Loucy (cell line): ENCODE data around the gene RGS12.

Source experiments
- H2AFZ ChIP-seq: fragments of 200-600 bp; sonication (generic); 2 replicates; pipeline ENCODE4 v1.6.0; 2016; ENCODE audit warnings: antibody characterized with exemption, mild to moderate bottlenecking, low read length, moderate library complexity
- H3F3A ChIP-seq: fragments of 200-600 bp; 2 replicates; pipeline ENCODE4 v1.6.0; 2016; ENCODE audit warnings: antibody characterized with exemption, low read depth, mild to moderate bottlenecking
- H3K27me3 ChIP-seq: fragments of 200-600 bp; sonication (generic); 2 replicates; pipeline ENCODE4 v1.6.1; 2014; ENCODE audit warnings: low read length, mild to moderate bottlenecking; ENCODE audit not compliant: insufficient read depth, poor library complexity, severe bottlenecking
- H3K36me3 ChIP-seq: fragments of 200-600 bp; sonication (generic); 2 replicates; pipeline ENCODE4 v1.6.1; 2016; ENCODE audit warnings: low read length; ENCODE audit not compliant: insufficient read depth
- H3K4me1 ChIP-seq: fragments of 200-600 bp; sonication (generic); 2 replicates; pipeline ENCODE4 v1.5.1; 2014; ENCODE audit warnings: low read length, mild to moderate bottlenecking; ENCODE audit not compliant: insufficient read depth, poor library complexity, severe bottlenecking
- H3K4me2 ChIP-seq: fragments of 200-600 bp; sonication (generic); 2 replicates; pipeline ENCODE4 v1.6.0; 2014; ENCODE audit warnings: antibody characterized with exemption, low read length, low read depth, mild to moderate bottlenecking; ENCODE audit not compliant: poor library complexity, severe bottlenecking
- H3K4me3 ChIP-seq: fragments of 200-600 bp; sonication (generic); 2 replicates; pipeline ENCODE4 v1.5.1; 2014; ENCODE audit warnings: low read length, mild to moderate bottlenecking, mixed read lengths; ENCODE audit not compliant: poor library complexity, severe bottlenecking
- H3K79me2 ChIP-seq: fragments of 200-600 bp; sonication (generic); 2 replicates; pipeline ENCODE4 v1.6.1; 2014; ENCODE audit warnings: low read length; ENCODE audit not compliant: insufficient read depth
- H3K9ac ChIP-seq: fragments of 200-600 bp; sonication (generic); 2 replicates; pipeline ENCODE4 v1.6.0; 2014; ENCODE audit warnings: mild to moderate bottlenecking, low read depth, low read length, moderate library complexity; ENCODE audit not compliant: poor library complexity, severe bottlenecking
- H3K9me2 ChIP-seq: fragments of 200-600 bp; sonication (generic); replicated peaks from 2 replicates; pipeline ENCODE4 v1.6.1; 2016; ENCODE audit warnings: low read depth, low read length, mixed read lengths
- H3K9me3 ChIP-seq: fragments of 200-600 bp; sonication (generic); 2 replicates; pipeline ENCODE4 v1.6.1; 2014; ENCODE audit warnings: mild to moderate bottlenecking, antibody characterized with exemption, low read length, low read depth; ENCODE audit not compliant: insufficient read depth
- H4K20me1 ChIP-seq: fragments of 200-600 bp; sonication (generic); 2 replicates; pipeline ENCODE4 v1.6.0; 2014; ENCODE audit warnings: antibody characterized with exemption, low read length, mild to moderate bottlenecking; ENCODE audit not compliant: insufficient read depth, poor library complexity, severe bottlenecking
- EZH2phosphoT487 ChIP-seq: fragments of 200-600 bp; IDR thresholded peaks from 2 replicates; pipeline ENCODE4 v1.6.1; 2018; ENCODE audit warnings: antibody characterized with exemption, mild to moderate bottlenecking, moderate library complexity, borderline replicate concordance
- TF ChIP-seq, protein P1 (sequence below): fragments of 200-600 bp; sonication (generic); conservative IDR thresholded peaks from 2 replicates; pipeline ENCODE4 v1.5.1; 2014; ENCODE audit warnings: mild to moderate bottlenecking, antibody characterized with exemption, low read length

Gene RGS12

DNA sequence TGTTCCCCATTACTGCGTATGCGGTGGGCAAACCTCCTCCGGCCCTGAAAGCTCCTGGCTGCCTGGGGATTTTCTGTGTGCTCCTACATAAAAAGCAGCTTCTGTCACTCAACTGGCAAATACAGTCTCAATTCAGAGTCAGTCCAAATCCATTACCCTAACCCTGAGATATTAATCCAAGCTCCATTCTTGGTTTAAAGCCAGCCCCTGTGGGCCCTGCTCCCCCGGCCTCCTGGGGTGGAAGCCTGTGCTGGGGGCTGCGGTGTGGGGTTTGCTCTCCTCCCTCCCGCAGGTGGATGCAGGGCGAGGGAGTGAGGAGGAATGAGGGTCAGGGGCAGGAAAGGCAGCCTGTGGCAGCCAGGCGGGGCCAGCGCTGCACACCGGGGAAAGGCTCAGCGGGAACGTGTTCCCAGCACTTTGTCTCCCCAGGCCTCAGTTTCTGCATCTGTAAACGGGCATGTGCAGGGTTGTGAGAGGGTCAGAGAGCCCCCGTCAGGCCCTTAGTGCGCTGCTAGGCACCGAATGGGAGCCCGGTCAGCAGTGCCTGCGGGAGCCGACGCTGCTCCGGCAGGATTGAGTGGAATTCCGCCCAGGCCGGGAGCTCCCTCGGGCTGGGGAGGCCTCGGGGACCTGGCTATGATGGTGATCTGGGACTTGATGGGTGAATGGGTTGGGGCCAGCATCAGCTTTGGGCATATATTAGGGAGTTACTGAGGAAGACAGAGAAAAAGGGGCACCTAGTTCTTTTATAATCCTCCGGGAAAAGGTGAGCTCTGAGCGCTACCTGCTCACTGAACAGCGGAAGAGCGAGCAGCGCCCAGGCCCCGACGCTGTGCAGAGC, 6.3 kb upstream of the RGS12 start:
- Histone ChIP-seq H3F3A (no peaks in the 10 kb centered on the region), H3K4me2 (no peak overlapping the region), H3K4me3 (no peak overlapping the region), H3K9ac (no peak overlapping the region), H2AFZ (no peak overlapping the region), H3K9me3 (no peaks in the 10 kb centered on the region), H4K20me1 (no peaks in the 10 kb centered on the region), H3K79me2 (no peaks in the 10 kb centered on the region), H3K36me3 (no peaks in the 10 kb centered on the region), H3K27me3 (no peaks in the 10 kb centered on the region), H3K9me2 (no peaks in the 10 kb centered on the region), H3K4me1 (peaks cover 4% of the 10 kb centered on the region)
- TF ChIP-seq, protein P1, sequence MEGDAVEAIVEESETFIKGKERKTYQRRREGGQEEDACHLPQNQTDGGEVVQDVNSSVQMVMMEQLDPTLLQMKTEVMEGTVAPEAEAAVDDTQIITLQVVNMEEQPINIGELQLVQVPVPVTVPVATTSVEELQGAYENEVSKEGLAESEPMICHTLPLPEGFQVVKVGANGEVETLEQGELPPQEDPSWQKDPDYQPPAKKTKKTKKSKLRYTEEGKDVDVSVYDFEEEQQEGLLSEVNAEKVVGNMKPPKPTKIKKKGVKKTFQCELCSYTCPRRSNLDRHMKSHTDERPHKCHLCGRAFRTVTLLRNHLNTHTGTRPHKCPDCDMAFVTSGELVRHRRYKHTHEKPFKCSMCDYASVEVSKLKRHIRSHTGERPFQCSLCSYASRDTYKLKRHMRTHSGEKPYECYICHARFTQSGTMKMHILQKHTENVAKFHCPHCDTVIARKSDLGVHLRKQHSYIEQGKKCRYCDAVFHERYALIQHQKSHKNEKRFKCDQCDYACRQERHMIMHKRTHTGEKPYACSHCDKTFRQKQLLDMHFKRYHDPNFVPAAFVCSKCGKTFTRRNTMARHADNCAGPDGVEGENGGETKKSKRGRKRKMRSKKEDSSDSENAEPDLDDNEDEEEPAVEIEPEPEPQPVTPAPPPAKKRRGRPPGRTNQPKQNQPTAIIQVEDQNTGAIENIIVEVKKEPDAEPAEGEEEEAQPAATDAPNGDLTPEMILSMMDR, result no peak
- no peak for TF ChIP-seq EZH2phosphoT487

GRCh38 chr4:3287271-3287971, 5.4 kb upstream of the RGS12 start:
- Histone ChIP-seq H3K79me2 (no peaks in the 10 kb centered on the region), H3K9me3 (no peaks in the 10 kb centered on the region), H2AFZ (no peak overlapping the region), H3F3A (no peaks in the 10 kb centered on the region), H3K4me3 (no peak overlapping the region), H4K20me1 (no peaks in the 10 kb centered on the region), H3K27me3 (no peaks in the 10 kb centered on the region), H3K36me3 (no peaks in the 10 kb centered on the region), H3K4me2 (no peak overlapping the region), H3K9ac (no peak overlapping the region), H3K4me1 (peaks cover 7% of the 10 kb centered on the region), H3K9me2 (no peaks in the 10 kb centered on the region)
- TF ChIP-seq, protein P1, result no peak
- TF ChIP-seq EZH2phosphoT487, result no peak

- no peak overlapping the region for H3K4me2 ChIP-seq
- no peak overlapping the region for H3K9ac ChIP-seq
- H3K9me3 ChIP-seq, result no peaks in the 10 kb centered on the region
- TF ChIP-seq, protein P1, result no peak
- TF ChIP-seq EZH2phosphoT487, result no peak
- H3K79me2 ChIP-seq, result no peaks in the 10 kb centered on the region
- no peaks in the 10 kb centered on the region for H4K20me1 ChIP-seq
- no peak overlapping the region for H3K4me3 ChIP-seq
- H3K27me3 ChIP-seq, result no peaks in the 10 kb centered on the region
- H3K36me3 ChIP-seq, result no peaks in the 10 kb centered on the region
- no peaks in the 10 kb centered on the region for H3F3A ChIP-seq
- peaks cover 7% of the 10 kb centered on the region for H3K4me1 ChIP-seq
- H3K9me2 ChIP-seq, result no peaks in the 10 kb centered on the region
- H2AFZ ChIP-seq, result no peak overlapping the region
Measured at GRCh38 chr4:3287972-3288570, 4.8 kb upstream of the RGS12 start.
